A549 treated with Hydrocortisone at 1 μM for 4 hours (cell line): ENCODE results near the gene CENPO. TPM values are rescaled to one million over a fixed set of nuclear protein-coding genes. Genes with fewer than 3 reads are reported as not detected.

Experiments
- total RNA-seq: library from RNA; stranded (reverse); fragments of 200-300 nt; extraction: Qiagen RNA extraction; gene quantifications from 5 replicates; pipeline ENCODE4 v1.2.3, GENCODE V29; 2022

The CENPO gene, protein sequence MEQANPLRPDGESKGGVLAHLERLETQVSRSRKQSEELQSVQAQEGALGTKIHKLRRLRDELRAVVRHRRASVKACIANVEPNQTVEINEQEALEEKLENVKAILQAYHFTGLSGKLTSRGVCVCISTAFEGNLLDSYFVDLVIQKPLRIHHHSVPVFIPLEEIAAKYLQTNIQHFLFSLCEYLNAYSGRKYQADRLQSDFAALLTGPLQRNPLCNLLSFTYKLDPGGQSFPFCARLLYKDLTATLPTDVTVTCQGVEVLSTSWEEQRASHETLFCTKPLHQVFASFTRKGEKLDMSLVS
- 43.6 to 51.7 TPM (median 46.7 TPM) in 5 replicates for total RNA-seq

DNA sequence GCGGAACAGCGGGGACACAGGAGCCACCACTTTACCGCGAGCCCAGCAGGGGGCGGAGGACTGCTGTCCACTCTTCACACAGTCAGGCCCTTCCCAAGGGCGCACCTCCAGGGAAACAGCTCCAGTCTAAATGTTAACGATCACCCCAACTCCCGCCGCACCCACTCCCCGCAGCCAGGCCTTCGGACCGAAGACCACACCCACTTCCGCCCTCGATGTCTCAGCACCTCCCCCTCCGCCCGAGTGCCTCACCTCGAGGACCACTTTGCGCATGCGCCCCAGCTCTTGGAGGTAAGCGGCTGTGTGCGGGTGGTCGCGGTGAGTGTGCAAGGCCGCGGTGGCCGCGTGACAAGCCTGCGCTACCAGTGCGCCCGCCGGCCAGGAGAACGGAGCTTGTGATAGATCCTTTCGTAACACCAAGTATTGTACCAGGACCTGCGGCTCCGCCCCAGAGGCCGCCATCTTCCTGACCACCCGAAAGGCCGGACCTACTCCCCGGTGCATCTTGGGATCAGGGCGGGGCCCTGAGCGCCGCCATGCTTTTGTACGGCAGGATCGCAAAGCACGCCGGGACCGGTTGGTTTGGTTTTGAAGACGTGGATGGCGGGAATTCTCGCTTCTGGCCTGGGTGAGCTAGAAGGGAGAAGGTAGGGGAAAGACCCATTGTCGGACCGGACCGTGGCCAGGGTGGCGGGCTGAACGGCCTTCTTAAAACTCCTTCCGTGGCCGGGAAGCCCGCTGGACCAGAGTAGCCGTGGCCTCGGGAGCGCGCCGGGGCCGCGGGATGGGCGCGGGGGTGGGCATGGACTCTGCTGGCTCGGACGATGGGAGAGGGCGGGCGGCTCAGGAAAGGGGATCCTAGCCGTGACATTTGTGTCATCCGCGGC lies at the start of gene CENPO, which contains the start of gene PTRHD1:
Gene CENPO, plus strand, starts transcription at position 552 of the 887 bp plus-strand sequence. CDS start 495 bp downstream, outside the sequence.
Gene PTRHD1, minus strand, starts transcription at position 518 of the 887 bp plus-strand sequence. Its CDS starts 14 bp downstream, at position 504.

Other genes with a start within 250 kb of the CENPO start
- 37.9 to 69.7 TPM (median 66.6 TPM) in 5 replicates for gene PTRHD1, start within 50 bp of the CENPO start, total RNA-seq
- gene ADCY3, start 126.8 kb downstream of the CENPO start, total RNA-seq = 66.2 to 93.3 TPM (median 81.8 TPM) in 5 replicates
- gene DNAJC27, start 178.5 kb downstream of the CENPO start, total RNA-seq = 2.1 to 2.9 TPM (median 2.3 TPM) in 5 replicates
- 8.8 to 13.1 TPM (median 9.5 TPM) in 5 replicates for gene EFR3B, start 248.7 kb downstream of the CENPO start, total RNA-seq